Measurements from ENCODE around the gene FAM118A.

DNA sequence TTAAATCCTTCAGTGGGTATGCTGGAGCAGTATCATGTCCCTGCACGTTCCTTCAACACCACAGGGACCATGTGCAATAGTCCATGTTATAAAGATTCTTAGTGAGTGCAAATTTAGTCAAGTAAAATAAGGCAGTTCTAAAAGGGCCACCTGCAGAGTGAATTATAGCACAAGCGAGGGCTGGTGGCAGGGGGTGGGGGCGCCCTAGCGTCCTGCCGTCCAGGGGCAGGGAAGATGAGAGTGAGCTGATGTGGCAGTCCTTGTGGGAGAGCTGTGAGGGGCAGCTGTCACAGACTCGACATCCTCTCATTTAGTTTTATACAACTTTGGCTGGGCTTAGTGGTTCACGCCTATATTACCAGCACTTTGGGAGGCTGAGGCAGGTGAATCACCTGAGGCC is 29.1 kb downstream of the FAM118A start:
- TF ChIP-seq, protein P1, sequence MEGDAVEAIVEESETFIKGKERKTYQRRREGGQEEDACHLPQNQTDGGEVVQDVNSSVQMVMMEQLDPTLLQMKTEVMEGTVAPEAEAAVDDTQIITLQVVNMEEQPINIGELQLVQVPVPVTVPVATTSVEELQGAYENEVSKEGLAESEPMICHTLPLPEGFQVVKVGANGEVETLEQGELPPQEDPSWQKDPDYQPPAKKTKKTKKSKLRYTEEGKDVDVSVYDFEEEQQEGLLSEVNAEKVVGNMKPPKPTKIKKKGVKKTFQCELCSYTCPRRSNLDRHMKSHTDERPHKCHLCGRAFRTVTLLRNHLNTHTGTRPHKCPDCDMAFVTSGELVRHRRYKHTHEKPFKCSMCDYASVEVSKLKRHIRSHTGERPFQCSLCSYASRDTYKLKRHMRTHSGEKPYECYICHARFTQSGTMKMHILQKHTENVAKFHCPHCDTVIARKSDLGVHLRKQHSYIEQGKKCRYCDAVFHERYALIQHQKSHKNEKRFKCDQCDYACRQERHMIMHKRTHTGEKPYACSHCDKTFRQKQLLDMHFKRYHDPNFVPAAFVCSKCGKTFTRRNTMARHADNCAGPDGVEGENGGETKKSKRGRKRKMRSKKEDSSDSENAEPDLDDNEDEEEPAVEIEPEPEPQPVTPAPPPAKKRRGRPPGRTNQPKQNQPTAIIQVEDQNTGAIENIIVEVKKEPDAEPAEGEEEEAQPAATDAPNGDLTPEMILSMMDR (IDR thresholded peaks at IDR 0.05) = no peak
- TF ChIP-seq POLR2A (IDR thresholded peaks at IDR 0.05) (no peak), EP300 (IDR thresholded peaks at IDR 0.05) (no peak)
